Thoracic aorta (tissue), 2 donors: ENCODE data around the gene ARHGAP6. TPM values are rescaled to one million over a fixed set of nuclear protein-coding genes. Genes with fewer than 3 reads are reported as not detected.

ENCODE experiments used
- ATAC-seq: fragments of 150-250 bp; one replicate; pipeline ENCODE4 v1.8.0; 2017; ENCODE audit warnings: low read depth; ENCODE audit not compliant: insufficient number of reproducible peaks, low FRiP score
- DNase-seq: peaks from one replicate; pipeline ENCODE4 v3.0.0-alpha.2; 2020; ENCODE audit warnings: low spot score
- H3K27ac ChIP-seq, 2 donors: fragments of 200-600 bp; sonication (generic); 1 replicate in 1 of 2; 2 replicates in 1 of 2; pipeline ENCODE4 v1.5.1; 2016; ENCODE audit warnings: mild to moderate bottlenecking in 2 of 2, moderate library complexity in 2 of 2
- H3K27me3 ChIP-seq: fragments of 200-600 bp; sonication (generic); replicated peaks from 2 replicates; pipeline ENCODE4 v1.6.0; 2016; ENCODE audit warnings: mild to moderate bottlenecking; ENCODE audit not compliant: insufficient read depth
- H3K36me3 ChIP-seq: fragments of 200-600 bp; sonication (generic); one replicate; pipeline ENCODE4 v1.5.1; 2016
- H3K4me1 ChIP-seq, 2 donors: fragments of 200-600 bp; sonication (generic); 1 replicate in 1 of 2; 2 replicates in 1 of 2; pipeline versions ENCODE4 v1.5.1 to v1.6.0; 2016; ENCODE audit warnings: low read depth in 2 of 2, mild to moderate bottlenecking in 1 of 2; ENCODE audit not compliant: control insufficient read depth in 1 of 2
- H3K4me3 ChIP-seq: fragments of 200-600 bp; sonication (generic); 2 replicates; pipeline ENCODE4 v1.5.1; 2016; ENCODE audit warnings: mild to moderate bottlenecking
- H3K9me3 ChIP-seq: fragments of 200-600 bp; sonication (generic); 2 replicates; pipeline ENCODE4 v1.5.1; 2016
- total RNA-seq, 2 donors: library from RNA; depleted of rRNA; stranded (reverse); fragments of >200 nt; gene quantifications; one replicate each; pipeline versions ENCODE4 v1.1.0 to v1.2.3, GENCODE V29; 2016
- TF ChIP-seq, protein P1 (sequence below): fragments of 200-600 bp; sonication (generic); IDR thresholded peaks from one replicate; pipeline ENCODE4 v1.5.1; 2019; ENCODE audit warnings: antibody characterized with exemption

Gene ARHGAP6
- total RNA-seq, 2 donors from 2014 or later = 14.6 to 22.3 TPM

DNA sequence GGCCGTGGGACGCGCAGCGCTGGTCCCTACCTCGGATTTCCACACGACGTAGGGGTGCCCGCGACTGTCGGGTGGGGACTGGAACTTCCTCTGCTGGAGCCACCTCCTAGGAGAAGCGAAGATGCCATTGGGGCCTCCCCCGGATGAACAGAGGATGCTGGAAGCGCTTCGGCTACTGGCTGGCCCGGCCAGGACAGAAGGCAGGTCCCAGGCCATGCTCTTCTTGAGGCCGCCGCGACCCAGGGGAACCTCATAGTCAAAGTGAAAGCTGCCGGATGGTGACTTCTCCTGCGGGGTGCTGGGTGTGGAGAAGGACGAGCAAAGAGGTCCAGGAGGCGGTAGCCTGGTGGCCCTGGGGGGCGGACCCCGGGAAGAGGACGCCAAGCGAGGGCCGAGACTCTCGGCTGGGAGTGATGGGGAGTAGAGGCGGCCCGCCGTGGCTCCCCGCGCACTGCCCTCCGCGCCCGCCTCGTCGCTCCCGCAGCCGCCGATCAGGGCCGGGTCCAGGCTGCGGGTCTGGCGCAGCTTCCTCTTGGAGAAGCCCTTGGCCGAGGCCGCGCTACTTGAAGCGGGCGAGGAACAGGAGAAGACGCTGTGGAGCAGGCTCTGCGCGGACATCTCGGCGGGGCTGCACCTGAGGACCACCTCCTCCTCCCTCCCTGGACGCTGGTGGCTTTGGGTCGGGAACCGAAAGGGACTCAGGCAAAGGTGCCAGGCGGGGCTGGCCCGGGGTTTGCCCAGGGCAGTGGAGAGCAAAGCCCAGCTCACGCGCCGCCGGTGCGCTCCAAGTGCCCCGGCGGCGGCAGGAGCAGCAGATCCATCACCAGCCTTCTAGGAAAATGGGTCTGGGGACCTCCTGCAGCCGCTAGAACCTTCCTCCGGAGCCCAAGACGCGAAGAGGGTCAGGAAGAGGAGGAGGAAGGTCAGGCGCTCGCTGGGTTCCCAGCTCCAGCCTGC is 1.2 kb downstream of the ARHGAP6 start:
- Histone ChIP-seq H3K27me3 (no peaks in the 10 kb centered on the region), H3K9me3 (no peaks in the 10 kb centered on the region), H3K4me1 (no peaks in the 10 kb centered on the region), H3K27ac (peak overlapping the region; percentile 53 to 70), H3K36me3 (no peaks in the 10 kb centered on the region), H3K4me3 (peak overlapping the region; percentile 73)
- DNase-seq (no peak), ATAC-seq (no peak)
- TF ChIP-seq, protein P1, sequence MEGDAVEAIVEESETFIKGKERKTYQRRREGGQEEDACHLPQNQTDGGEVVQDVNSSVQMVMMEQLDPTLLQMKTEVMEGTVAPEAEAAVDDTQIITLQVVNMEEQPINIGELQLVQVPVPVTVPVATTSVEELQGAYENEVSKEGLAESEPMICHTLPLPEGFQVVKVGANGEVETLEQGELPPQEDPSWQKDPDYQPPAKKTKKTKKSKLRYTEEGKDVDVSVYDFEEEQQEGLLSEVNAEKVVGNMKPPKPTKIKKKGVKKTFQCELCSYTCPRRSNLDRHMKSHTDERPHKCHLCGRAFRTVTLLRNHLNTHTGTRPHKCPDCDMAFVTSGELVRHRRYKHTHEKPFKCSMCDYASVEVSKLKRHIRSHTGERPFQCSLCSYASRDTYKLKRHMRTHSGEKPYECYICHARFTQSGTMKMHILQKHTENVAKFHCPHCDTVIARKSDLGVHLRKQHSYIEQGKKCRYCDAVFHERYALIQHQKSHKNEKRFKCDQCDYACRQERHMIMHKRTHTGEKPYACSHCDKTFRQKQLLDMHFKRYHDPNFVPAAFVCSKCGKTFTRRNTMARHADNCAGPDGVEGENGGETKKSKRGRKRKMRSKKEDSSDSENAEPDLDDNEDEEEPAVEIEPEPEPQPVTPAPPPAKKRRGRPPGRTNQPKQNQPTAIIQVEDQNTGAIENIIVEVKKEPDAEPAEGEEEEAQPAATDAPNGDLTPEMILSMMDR = peak; percentile 5

DNA sequence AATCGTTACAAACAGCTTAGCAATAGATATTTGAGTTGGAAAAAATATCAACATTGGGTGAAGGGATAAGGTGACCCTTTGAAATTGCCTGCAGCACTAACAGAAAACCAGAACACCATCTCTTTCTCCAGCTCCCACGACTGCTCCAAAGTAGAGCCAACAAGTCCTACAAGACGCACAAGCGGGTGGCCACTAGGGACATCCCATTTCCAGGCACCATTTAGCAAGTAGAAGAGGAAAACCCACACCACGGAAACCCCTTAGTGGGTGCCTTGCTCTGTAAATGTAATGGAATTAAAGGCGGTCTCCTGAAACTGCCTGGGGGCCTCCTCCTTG is 1.9 kb downstream of the ARHGAP6 start:
- no peaks in the 10 kb centered on the region for H3K9me3 ChIP-seq
- TF ChIP-seq, protein P1 = peak; percentile 13
- no peaks in the 10 kb centered on the region for H3K36me3 ChIP-seq
- DNase-seq (no peak), ATAC-seq (no peak)
- peak overlapping the region; percentile 73 for H3K4me3 ChIP-seq
- no peaks in the 10 kb centered on the region for H3K4me1 ChIP-seq
- no peaks in the 10 kb centered on the region for H3K27me3 ChIP-seq
- H3K27ac ChIP-seq = peak overlapping the region; percentile 53 to 70

DNA sequence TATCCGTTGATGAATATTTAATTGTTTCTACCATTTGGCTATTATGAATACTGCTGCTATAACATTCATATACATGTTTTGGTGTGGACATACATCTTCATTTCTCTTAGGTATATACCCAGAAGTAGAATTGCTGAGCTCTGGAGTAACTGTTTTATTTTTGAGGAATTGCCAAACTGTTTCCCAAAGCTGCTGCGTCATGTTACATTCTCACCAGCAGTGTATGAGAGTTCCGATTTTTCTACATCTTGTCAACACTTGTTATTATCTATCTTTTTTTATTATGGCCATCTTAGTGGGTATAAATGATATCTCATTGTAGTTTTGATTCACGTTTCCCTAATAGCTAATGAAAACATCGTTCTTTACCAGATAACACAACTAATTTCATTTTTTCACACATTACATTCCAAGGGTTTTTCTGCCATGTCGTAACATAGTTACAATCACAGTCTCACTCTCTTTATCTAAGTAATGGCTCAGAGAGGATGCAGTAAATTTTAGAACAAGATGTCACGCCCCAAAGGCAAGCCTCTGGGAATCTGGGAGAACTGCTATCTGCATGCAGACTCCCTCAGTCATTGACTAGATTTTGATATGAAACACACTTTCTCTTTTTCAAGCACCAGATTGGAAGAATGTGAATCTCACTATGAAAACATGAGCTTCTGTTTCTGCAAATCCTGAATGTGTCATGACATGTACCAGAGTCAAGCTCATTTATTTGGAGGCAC is 10.3 kb downstream of the ARHGAP6 start:
- H3K27ac ChIP-seq = no peak overlapping the region
- H3K9me3 ChIP-seq = no peaks in the 10 kb centered on the region
- H3K4me1 ChIP-seq = no peaks in the 10 kb centered on the region
- H3K4me3 ChIP-seq = no peak overlapping the region
- ATAC-seq = no peak
- TF ChIP-seq, protein P1 = no peak
- DNase-seq = no peak
- H3K36me3 ChIP-seq = no peaks in the 10 kb centered on the region
- H3K27me3 ChIP-seq = no peaks in the 10 kb centered on the region

DNA sequence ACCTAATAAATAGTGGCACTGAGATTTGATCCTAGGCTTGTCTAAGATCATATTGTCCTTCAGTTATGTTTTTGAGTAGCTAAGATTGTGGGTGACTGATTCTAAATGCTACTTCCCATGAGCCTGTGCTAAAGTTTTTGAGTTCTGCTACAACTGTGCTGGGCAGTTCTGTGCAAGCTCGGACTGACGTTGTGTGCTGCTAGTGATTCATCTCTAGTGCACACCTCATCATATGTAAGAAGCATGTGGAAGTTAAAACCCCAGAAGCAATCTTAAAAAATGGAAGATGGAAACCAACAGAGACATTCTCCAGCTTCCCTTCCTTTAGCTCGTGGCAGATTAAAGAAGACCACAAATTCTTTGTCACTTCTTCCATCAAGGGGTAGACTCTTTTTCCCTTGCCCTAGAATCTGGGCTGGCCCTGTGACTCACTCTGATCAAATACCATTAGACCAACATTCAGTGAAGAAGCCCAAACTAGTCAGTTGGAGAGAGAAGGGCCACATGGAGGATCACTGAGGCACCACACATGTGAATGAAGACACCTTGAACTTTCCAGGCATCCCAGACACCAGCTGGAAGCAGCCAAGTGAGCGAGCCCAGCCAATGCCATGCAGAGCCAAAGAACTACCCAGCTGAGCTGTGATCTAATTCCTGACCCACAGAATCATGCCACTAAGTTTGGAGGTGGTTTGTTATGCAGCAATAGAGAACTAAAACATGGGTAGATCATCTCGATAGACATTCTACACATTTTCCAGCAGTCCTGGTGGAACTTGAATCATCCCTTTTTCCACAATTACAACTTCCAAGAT is 16.8 kb downstream of the ARHGAP6 start:
- H3K36me3 ChIP-seq = no peaks in the 10 kb centered on the region
- ATAC-seq (no peak), DNase-seq (no peak)
- H3K27me3 ChIP-seq = no peaks in the 10 kb centered on the region
- no peaks in the 10 kb centered on the region for H3K4me1 ChIP-seq
- no peak overlapping the region for H3K4me3 ChIP-seq
- TF ChIP-seq, protein P1 = no peak
- H3K27ac ChIP-seq = no peak overlapping the region
- no peaks in the 10 kb centered on the region for H3K9me3 ChIP-seq

DNA sequence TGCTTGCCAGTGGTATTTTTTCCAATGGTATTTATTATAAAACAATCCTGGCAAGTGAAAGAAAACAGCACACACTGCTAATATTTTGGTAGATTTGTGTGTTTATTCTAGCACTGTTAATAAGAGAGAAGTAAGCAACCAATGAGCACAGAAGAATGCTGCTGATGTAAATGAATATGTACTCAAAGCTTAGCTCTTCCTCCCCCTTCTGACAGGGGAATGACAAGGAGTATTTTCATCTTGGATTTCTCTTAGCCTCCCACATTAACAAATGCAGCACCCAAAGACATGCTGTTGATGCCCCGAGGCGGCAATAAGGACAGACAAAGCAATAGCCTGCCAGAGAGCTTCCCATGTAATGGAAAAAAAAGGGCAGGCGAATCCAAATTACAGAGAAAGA is 18.6 kb downstream of the ARHGAP6 start:
- Histone ChIP-seq H3K36me3 (no peaks in the 10 kb centered on the region), H3K4me3 (no peak overlapping the region), H3K27ac (no peak overlapping the region), H3K27me3 (no peaks in the 10 kb centered on the region), H3K9me3 (no peaks in the 10 kb centered on the region), H3K4me1 (no peaks in the 10 kb centered on the region)
- DNase-seq = no peak
- ATAC-seq = no peak
- TF ChIP-seq, protein P1 = no peak
